IMR-90 (cell line): ENCODE data around the gene OR4M1. TPM values are rescaled to one million over a fixed set of nuclear protein-coding genes. Genes with fewer than 3 reads are reported as not detected.
"Not testable (repeated sequence)": the region's sequence is repeated elsewhere in the genome, so short reads cannot be mapped to it uniquely, and the experiment has no call there.

Experiments
- ATAC-seq: fragments of 200-7000 bp; cut with Tn5 transposase; 2 replicates; pipeline ENCODE4 v1.9.1; 2020; ENCODE audit warnings: low read depth, mild to moderate bottlenecking, moderate library complexity
- BruUV-seq: library from RNA; stranded (reverse); fragments of 400-500 nt; replicated peaks from 2 replicates; lab custom pipeline; 2021; lab: Mats Ljungman, UMichigan
- CTCF ChIA-PET: fragments of 300-600 bp; formaldehyde crosslinking; extraction: SDS; loops from one replicate; lab custom pipeline; 2021; ENCODE audit warnings: antibody characterized with exemption; lab: Yijun Ruan, JAX
- POLR2A ChIA-PET: fragments of 300-600 bp; sonication (Branson Sonifier 250); formaldehyde crosslinking; loops from one replicate; lab custom pipeline; 2022; ENCODE audit warnings: antibody characterized with exemption; ENCODE audit not compliant: unreplicated experiment; lab: Charles Lee
- DNase-seq: peaks from one replicate; pipeline ENCODE4 v3.0.0; 2013
- H2AFZ ChIP-seq: replicated peaks from 2 replicates; pipeline ENCODE3; 2013; ENCODE audit warnings: low read length, mild to moderate bottlenecking; ENCODE audit not compliant: poor library complexity
- H2AK5ac ChIP-seq: 2 replicates; pipeline ENCODE4 v1.6.1; 2013; ENCODE audit warnings: low read depth, low read length, inconsistent platforms
- H2AK9ac ChIP-seq: replicated peaks from 2 replicates; pipeline ENCODE3; 2013; ENCODE audit warnings: mild to moderate bottlenecking, low read depth, low read length, moderate library complexity; ENCODE audit not compliant: poor library complexity
- H2BK120ac ChIP-seq: 2 replicates; pipeline ENCODE4 v1.6.1; 2013; ENCODE audit warnings: low read depth, low read length, inconsistent platforms
- H2BK15ac ChIP-seq: 3 replicates; pipeline ENCODE4 v1.6.1; 2013; ENCODE audit warnings: low read depth, low read length, inconsistent platforms
- H2BK20ac ChIP-seq: 2 replicates; pipeline ENCODE4 v1.6.1; 2013; ENCODE audit warnings: low read depth, mild to moderate bottlenecking, inconsistent platforms, low read length, moderate library complexity
- H2BK5ac ChIP-seq: 2 replicates; pipeline ENCODE4 v1.6.1; 2013; ENCODE audit warnings: mild to moderate bottlenecking, low read depth, low read length, inconsistent platforms; ENCODE audit not compliant: poor library complexity, severe bottlenecking
- H3K14ac ChIP-seq: replicated peaks from 2 replicates; pipeline ENCODE4 v1.6.1; 2013; ENCODE audit warnings: low read depth, low read length, inconsistent platforms
- H3K18ac ChIP-seq: 2 replicates; pipeline ENCODE4 v1.6.1; 2013; ENCODE audit warnings: low read depth, low read length, control low read depth
- H3K23ac ChIP-seq: 2 replicates; pipeline ENCODE4 v1.6.1; 2013; ENCODE audit warnings: low read depth, low read length, inconsistent platforms
- H3K27ac ChIP-seq: 2 replicates; pipeline ENCODE4 v1.5.1; 2013; ENCODE audit warnings: mild to moderate bottlenecking, control low read depth, low read length; ENCODE audit not compliant: insufficient read depth
- H3K27me3 ChIP-seq: 2 replicates; pipeline ENCODE4 v1.6.1; 2013; ENCODE audit warnings: low read length; ENCODE audit not compliant: control insufficient read depth, insufficient read depth
- H3K36me3 ChIP-seq: 2 replicates; pipeline ENCODE4 v1.6.1; 2013; ENCODE audit warnings: low read length, mixed read lengths; ENCODE audit not compliant: control insufficient read depth, insufficient read depth
- H3K4ac ChIP-seq: 2 replicates; pipeline ENCODE4 v1.6.1; 2013; ENCODE audit warnings: low read depth, low read length, inconsistent platforms
- H3K4me1 ChIP-seq: 2 replicates; pipeline ENCODE4 v1.6.1; 2013; ENCODE audit warnings: low read length, mixed read lengths; ENCODE audit not compliant: control insufficient read depth, insufficient read depth
- H3K4me2 ChIP-seq: 2 replicates; pipeline ENCODE4 v1.6.1; 2013; ENCODE audit warnings: low read depth, mild to moderate bottlenecking, control low read depth, low read length, moderate library complexity
- H3K4me3 ChIP-seq: 2 replicates; pipeline ENCODE4 v1.5.1; 2013; ENCODE audit warnings: low read depth, mild to moderate bottlenecking, control low read depth, low read length, moderate library complexity; ENCODE audit not compliant: insufficient read depth
- H3K56ac ChIP-seq: 2 replicates; pipeline ENCODE4 v1.6.1; 2013; ENCODE audit warnings: low read length, inconsistent platforms; ENCODE audit not compliant: insufficient read depth; ENCODE audit errors: extremely low read depth
- H3K79me1 ChIP-seq, 2 experiments: 2 replicates each; pipeline ENCODE4 v1.6.1; 2013; ENCODE audit warnings: low read length in 2 of 2, inconsistent platforms in 1 of 2, low read depth in 1 of 2
- H3K9ac ChIP-seq: 2 replicates; pipeline ENCODE4 v1.6.1; 2013; ENCODE audit warnings: low read depth, low read length, control low read depth
- H3K9me1 ChIP-seq: 2 replicates; pipeline ENCODE4 v1.6.1; 2013; ENCODE audit warnings: low read length, inconsistent platforms; ENCODE audit not compliant: insufficient read depth
- H3K9me3 ChIP-seq: 2 replicates; pipeline ENCODE4 v1.6.1; 2013; ENCODE audit warnings: low read length; ENCODE audit not compliant: control insufficient read depth, insufficient read depth
- H4K20me1 ChIP-seq: 2 replicates; pipeline ENCODE4 v1.6.1; 2013; ENCODE audit warnings: low read length, inconsistent platforms; ENCODE audit not compliant: insufficient read depth
- H4K5ac ChIP-seq: 2 replicates; pipeline ENCODE4 v1.6.1; 2013; ENCODE audit warnings: mild to moderate bottlenecking, low read depth, low read length, control low read depth
- H4K8ac ChIP-seq, 2 experiments: 2 replicates each; pipeline ENCODE4 v1.6.1; 2013; ENCODE audit warnings: low read depth in 2 of 2, low read length in 2 of 2, control low read depth in 1 of 2, inconsistent platforms in 1 of 2
- H4K91ac ChIP-seq: 2 replicates; pipeline ENCODE4 v1.6.1; 2013; ENCODE audit warnings: low read depth, low read length, inconsistent platforms; ENCODE audit not compliant: insufficient read depth
- WGBS, 2 experiments: methylation state at CpG; one replicate each; pipeline versions ENCODE4 v1.1.5 to v1.1.7; 2013; ENCODE audit warnings: missing lambda C conversion rate in 2 of 2; ENCODE audit not compliant: insufficient read length in 1 of 2; ENCODE audit errors: extremely low coverage in 2 of 2; 5-methylcytosine and 5-hydroxymethylcytosine counted together
- dilution Hi-C: fragments of 300-500 bp; cut with HindIII; formaldehyde crosslinking; loops from one replicate; pipeline ENCODE4 v1.14.3; 2018; ENCODE audit warnings: low sequenced_read_pairs; ENCODE audit not compliant: unreplicated experiment
- in situ Hi-C: fragments of 300-500 bp; cut with MboI; formaldehyde crosslinking; loops from 3 replicates; pipeline ENCODE4 v1.14.3; 2019; ENCODE audit warnings: low sequenced_read_pairs, inconsistent platforms, mixed read lengths
- intact Hi-C: fragments of 100-400 bp; cut with micrococcal nuclease; formaldehyde crosslinking; loops from 2 replicates; pipeline ENCODE4 v1.10.0; 2022
- polyA plus RNA-seq, 3 experiments: library from polyadenylated mRNA; depleted of rRNA; stranded (reverse); fragments of >200 nt; gene quantifications; 2 replicates each; pipeline ENCODE4 v1.2.3, GENCODE V29; 2012; ENCODE audit warnings: low replicate concordance in 1 of 3
- total RNA-seq: library from RNA; depleted of rRNA; stranded (reverse); fragments of >200 nt; gene quantifications from 2 replicates; pipeline ENCODE4 v1.2.3, GENCODE V29; 2012

OR4M1 gene
- total and polyA plus RNA-seq, 2 of the 4 experiments (the other 2 are of a cell fraction): not detected

DNA sequence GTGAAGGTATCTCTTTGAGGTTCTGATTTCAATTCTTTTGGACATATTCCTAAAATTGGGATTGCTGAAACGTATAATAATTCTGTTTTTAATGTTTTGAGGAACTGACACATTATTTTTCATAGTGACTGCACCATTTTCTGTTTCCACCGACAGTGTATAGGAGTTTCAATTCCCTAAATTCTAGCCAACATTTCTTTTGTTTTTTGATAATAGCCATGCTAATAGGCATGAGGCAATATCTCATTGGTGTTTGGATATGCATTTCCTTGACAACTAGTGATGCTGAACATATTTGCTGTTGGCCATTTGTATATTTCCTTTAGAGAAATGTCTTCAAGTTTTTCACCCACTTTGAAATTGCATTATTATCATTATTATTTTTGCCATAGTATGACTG is 850 bp upstream of the OR4M1 start:
- H3K23ac ChIP-seq, H2AK9ac ChIP-seq, H4K20me1 ChIP-seq, H3K4me1 ChIP-seq, H2BK15ac ChIP-seq, H3K4ac ChIP-seq, H3K9me1 ChIP-seq, H4K5ac ChIP-seq, H3K4me2 ChIP-seq, BruUV-seq, dilution Hi-C loops, DNase-seq, intact Hi-C loops, ATAC-seq, H3K9ac ChIP-seq, H4K91ac ChIP-seq, in situ Hi-C loops, H3K27me3 ChIP-seq, H2BK5ac ChIP-seq, H2BK120ac ChIP-seq, H3K27ac ChIP-seq, H2AK5ac ChIP-seq, H3K4me3 ChIP-seq, H3K79me1 ChIP-seq, CTCF ChIA-PET, POLR2A ChIA-PET, H2BK20ac ChIP-seq, H4K8ac ChIP-seq, H3K14ac ChIP-seq, H2AFZ ChIP-seq, H3K36me3 ChIP-seq, H3K56ac ChIP-seq, H3K18ac ChIP-seq: not testable (repeated sequence)
- H3K9me3 ChIP-seq: peaks cover 25% of the 10 kb centered on the region
- no CpG with 5 or more reads among the region's 2 CpGs for WGBS, 2 experiments
